ENCODE results near the gene ARHGEF19.
"Not testable (repeated sequence)": the region's sequence is repeated elsewhere in the genome, so short reads cannot be mapped to it uniquely, and the experiment has no call there.

ARHGEF19 gene

GRCh38 chr1:16166117-16166516 is 46.3 kb downstream of the ARHGEF19 start:
- no peak for DNase-seq (ENCODE audit: low spot score)

- DNase-seq (ENCODE audit: low spot score), result no peak
These were observed 46.9 kb downstream of the ARHGEF19 start for GRCh38 chr1:16165548-16165947.

DNA sequence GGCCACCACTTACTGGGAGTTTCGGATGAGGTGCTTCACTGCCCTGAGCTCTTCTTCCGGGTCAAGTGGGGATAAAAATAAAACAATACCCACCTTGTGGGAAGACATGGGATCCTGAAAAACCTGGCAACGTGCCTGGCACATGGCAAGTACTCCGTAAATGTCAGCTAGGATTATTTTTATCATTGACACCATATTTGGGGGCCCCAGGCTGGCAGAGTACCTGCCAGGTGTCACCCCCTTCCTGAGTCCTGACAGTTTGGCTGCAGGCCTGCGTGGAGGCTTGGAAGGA is 47.4 kb downstream of the ARHGEF19 start:
- DNase-seq (ENCODE audit: low spot score), result no peak

- DNase-seq (ENCODE audit: low spot score), result no peak
These were observed 48.0 kb downstream of the ARHGEF19 start for GRCh38 chr1:16164213-16165072.

DNA sequence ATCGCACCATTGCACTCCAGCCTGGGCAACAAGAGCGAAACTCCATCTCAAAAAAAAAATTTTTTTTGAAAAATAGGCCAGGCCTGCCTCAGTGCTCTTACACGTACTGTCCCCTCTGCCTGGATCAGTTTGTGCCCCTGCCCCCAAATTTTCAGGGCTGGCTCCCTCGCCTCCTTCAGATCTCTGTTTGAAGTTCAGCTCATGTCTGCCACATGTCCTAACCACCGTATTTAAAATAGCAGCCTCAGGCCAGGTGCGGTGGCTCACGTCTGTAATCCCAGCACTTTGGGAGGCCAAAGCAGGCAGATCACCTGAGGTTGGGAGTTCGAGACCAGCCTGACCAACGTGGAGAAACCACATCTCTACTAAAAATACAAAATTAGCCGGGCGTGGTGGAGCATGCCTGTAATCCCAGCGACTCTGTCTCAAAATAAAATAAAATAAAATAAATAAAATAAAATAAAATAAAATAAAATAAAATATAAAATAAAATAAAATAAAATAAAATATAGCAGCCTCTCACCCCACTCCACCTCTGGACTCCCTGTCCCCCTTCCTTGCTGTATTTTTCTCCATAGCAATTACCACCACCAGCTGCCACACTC is 48.7 kb downstream of the ARHGEF19 start:
- DNase-seq (ENCODE audit: low spot score), result not testable (repeated sequence)

- no peak for DNase-seq (ENCODE audit: low spot score)
These were observed 50.2 kb downstream of the ARHGEF19 start for GRCh38 chr1:16162163-16162822.

- no peak for DNase-seq (ENCODE audit: low spot score)
These were observed 50.7 kb downstream of the ARHGEF19 start for GRCh38 chr1:16161717-16162116.

DNA sequence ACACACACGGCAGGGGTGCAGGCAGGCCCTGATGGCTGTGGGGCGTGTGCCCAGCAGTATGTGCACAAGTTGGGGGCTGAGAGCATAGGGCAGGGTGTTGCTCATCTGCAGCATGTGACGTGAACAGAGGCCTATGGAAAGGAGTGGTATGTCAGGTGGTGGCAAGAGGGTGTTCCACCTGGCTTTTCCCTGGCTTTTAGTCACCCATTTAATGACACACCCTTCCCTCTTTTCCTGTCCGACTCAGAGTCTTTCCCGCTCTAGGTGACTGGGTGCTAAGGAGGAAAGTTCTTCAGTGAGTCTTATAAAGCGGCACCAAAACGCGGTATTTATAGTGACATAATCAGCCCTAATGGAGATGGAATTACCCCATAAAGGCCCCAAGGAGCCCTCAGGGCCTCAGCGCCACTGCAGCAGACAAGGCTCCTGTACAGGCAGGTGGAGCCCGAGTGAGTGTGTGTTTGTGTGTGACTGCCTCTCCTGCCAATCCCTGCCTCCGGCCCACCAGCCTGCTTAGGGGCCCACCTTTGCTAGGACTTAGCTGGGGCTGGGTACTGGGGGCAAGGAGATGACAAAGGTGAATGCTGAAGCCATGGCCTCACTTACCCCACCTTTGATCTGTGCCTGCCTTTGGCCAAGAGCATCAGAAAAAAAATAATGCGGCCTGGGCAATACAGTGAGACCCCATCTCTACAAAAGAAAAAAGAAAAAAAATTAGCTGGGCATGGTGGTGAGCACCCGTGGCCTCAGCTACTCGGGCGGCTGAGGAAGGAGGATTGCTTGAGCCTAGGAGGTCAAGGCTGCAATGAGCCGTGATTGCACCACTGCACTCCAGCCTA is 53.2 kb downstream of the ARHGEF19 start:
- no peak for DNase-seq (ENCODE audit: low spot score)

GRCh38 chr1:16158025-16158424 is 54.4 kb downstream of the ARHGEF19 start:
- no peak for DNase-seq (ENCODE audit: low spot score)

DNA sequence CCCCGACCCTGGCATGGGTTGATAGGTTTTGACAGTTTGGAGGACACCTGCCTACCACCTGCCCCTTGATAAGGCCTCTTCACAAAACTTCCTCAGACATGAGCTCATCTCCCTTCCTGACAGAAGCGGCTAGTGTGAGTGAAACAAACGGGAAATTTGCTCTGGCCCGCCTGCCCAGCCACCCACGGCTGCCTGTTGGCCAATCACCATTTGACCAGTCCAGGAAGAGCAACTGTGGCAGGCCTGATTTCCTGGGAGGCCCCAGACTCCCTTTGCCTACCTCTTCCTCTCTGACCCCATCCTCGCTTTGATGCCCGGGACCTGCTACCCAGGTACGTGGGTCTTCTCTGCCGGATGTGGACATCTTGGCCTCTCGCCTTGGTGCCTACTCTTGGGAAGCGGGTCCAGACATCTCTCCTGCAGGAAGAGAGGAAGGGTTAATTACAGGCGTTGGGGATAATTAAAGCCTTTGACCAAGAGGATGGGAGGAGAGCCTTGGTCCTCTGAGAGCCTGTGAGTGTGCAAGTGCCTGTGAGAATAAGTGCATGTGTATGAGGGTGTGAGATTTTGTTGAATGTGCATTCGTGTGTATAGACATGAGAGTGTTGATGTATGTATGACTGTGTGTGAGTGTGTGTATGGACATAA is 55.5 kb downstream of the ARHGEF19 start:
- no peak for DNase-seq (ENCODE audit: low spot score)

- DNase-seq (ENCODE audit: low spot score), result peak; percentile 50
These were observed 56.7 kb downstream of the ARHGEF19 start, which contains the start of gene EPHA2 for GRCh38 chr1:16155537-16156410. TSS of gene EPHA2 (minus strand) at chr1:16156069. CDS start at chr1:16155932, 137 bp downstream.

DNA sequence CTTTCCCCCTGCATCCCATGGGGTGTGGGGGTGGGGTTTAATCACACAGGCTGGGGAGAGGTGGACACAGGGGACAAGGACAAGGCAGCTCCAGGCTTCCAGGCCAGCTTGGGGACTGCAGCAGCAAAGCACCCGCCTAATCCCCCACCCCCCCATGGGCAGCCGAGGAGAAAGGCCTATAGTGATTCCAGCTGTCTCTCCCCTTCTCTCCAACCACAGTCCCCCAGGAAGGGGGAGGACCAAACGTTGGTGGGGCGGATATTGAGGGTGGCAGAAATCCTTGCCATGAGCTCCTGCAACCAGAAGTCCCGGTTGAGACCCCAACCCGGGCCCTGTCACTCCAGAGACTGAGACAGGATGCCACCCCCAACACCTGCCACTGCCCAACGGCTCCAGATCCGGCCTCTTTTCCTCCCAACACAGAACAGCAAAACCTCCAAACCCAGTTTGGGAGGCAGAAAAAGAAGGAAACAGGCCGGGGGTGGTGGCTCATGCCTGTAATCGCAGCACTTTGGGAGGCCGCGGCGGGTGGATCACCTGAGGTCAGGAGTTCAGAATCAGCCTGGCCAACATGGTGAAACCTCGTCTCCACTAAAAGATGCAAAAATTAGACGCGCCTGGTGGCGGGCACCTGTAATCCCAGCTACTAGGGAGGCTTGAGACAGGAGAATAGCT is 58.3 kb downstream of the ARHGEF19 start:
- no peak for DNase-seq (ENCODE audit: low spot score)

- no peak for DNase-seq (ENCODE audit: low spot score)
These were observed 59.1 kb downstream of the ARHGEF19 start for GRCh38 chr1:16153096-16153998.

- DNase-seq (ENCODE audit: low spot score), result no peak
These were observed 59.9 kb downstream of the ARHGEF19 start for GRCh38 chr1:16152481-16153087.

GRCh38 chr1:16151995-16152384 is 60.5 kb downstream of the ARHGEF19 start:
- DNase-seq (ENCODE audit: low spot score), result no peak

DNA sequence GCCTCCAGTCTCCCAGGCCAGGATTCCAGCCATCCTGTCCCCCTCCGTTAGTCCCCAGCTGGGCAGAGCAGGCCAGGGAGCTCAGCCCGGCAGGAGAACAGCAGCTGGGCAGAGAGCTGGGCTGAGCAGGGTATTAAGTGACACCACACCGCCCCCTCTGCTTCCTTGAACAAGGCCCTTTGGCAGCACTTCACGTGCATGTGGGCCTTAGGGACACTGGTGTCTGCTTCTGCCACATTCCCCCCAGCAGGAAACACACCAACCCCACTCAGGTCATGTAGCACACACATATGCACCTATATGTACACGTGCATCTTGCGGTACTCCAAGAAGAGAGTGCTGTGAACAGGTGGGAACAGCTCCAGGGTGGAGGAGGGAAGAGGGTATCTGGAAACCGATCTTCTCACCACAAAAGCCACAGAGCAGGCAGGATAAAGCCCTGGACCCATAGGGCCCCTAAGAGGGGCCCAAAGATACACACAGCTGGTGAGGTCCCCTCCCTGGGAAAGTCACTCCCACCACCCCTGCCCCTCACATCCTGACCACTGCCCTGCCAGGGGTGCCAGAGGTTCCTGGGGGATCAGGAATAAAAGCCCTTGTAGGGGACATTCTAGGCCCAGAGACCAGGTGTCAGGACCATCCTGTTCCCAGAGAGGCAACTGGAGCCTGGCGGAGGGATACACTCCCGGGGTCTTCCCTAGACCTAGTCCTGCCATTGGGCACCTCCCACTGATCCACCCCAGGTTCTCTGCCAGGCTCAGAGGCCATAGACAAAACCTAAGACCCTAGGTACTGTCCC is 61.1 kb downstream of the ARHGEF19 start:
- DNase-seq (ENCODE audit: low spot score), result no peak

DNA sequence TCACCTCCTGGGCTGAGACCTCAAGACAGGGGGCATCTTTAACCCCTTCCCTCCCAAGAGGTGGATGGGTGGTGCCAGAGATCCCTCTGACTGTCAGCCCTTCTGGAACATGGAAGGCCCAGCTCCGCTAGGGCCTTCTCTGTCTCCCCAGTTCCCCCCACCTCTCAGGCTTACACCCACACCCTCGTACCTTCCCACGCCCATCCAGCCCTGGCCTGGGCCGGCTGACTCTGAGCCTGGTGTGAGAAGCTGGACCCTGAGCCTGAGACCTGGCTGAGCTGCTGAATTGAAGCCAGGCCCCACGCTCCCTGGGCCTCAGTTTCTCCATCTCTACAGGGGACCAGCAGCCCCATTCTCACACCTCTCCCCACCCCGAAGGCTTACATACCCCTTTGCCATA is 61.9 kb downstream of the ARHGEF19 start:
- DNase-seq (ENCODE audit: low spot score), result no peak

All from putamen (tissue), 1 donor.